ENCODE results near the gene SCAPER.
"Not testable (repeated sequence)": the region's sequence is repeated elsewhere in the genome, so short reads cannot be mapped to it uniquely, and the experiment has no call there.

Gene SCAPER

GRCh38 chr15:76464247-76464646, 440.9 kb downstream of the SCAPER start:
- DNase-seq, result no peak

- DNase-seq, result no peak
These were observed 444.3 kb downstream of the SCAPER start for GRCh38 chr15:76460871-76461270.

- no peak for DNase-seq
These were observed 444.8 kb downstream of the SCAPER start for GRCh38 chr15:76460347-76460746.

- no peak for DNase-seq
These were observed 453.6 kb downstream of the SCAPER start for GRCh38 chr15:76451540-76451939.

- DNase-seq, result no peak
These were observed 455.7 kb downstream of the SCAPER start for GRCh38 chr15:76449455-76449854.

- no peak for DNase-seq
These were observed 456.4 kb downstream of the SCAPER start for GRCh38 chr15:76448755-76449154.

GRCh38 chr15:76447728-76448441, 457.3 kb downstream of the SCAPER start:
- no peak for DNase-seq

GRCh38 chr15:76440441-76440840, 464.7 kb downstream of the SCAPER start:
- no peak for DNase-seq

GRCh38 chr15:76439542-76439941, 465.6 kb downstream of the SCAPER start:
- no peak for DNase-seq

- no peak for DNase-seq
These were observed 471.2 kb downstream of the SCAPER start for GRCh38 chr15:76433798-76434400.

- not testable (repeated sequence) for DNase-seq
These were observed 472.1 kb downstream of the SCAPER start for GRCh38 chr15:76433036-76433435.

GRCh38 chr15:76432604-76433003, 472.5 kb downstream of the SCAPER start:
- DNase-seq, result no peak

- DNase-seq, result no peak
These were observed 473.2 kb downstream of the SCAPER start for GRCh38 chr15:76431971-76432370.

- not testable (repeated sequence) for DNase-seq
These were observed 474.4 kb downstream of the SCAPER start for GRCh38 chr15:76430711-76431110.

- no peak for DNase-seq
These were observed 475.5 kb downstream of the SCAPER start for GRCh38 chr15:76429661-76430060.

- no peak for DNase-seq
These were observed 478.2 kb downstream of the SCAPER start for GRCh38 chr15:76426941-76427340.

- no peak for DNase-seq
These were observed 486.6 kb downstream of the SCAPER start for GRCh38 chr15:76418352-76419140.

- no peak for DNase-seq
These were observed 503.9 kb downstream of the SCAPER start for GRCh38 chr15:76401285-76401684.

- DNase-seq, result peak; percentile 78
These were observed 506.6 kb downstream of the SCAPER start for GRCh38 chr15:76398317-76399104.

- DNase-seq, result no peak
These were observed 511.5 kb downstream of the SCAPER start for GRCh38 chr15:76393614-76394013.

- DNase-seq, result no peak
These were observed 513.3 kb downstream of the SCAPER start for GRCh38 chr15:76391847-76392246.

- no peak for DNase-seq
These were observed 513.8 kb downstream of the SCAPER start for GRCh38 chr15:76391309-76391708.

GRCh38 chr15:76390571-76390970, 514.6 kb downstream of the SCAPER start:
- no peak for DNase-seq
